A375 (cell line): ENCODE data around the gene NCF4. TPM values are rescaled to one million over a fixed set of nuclear protein-coding genes. Genes with fewer than 3 reads are reported as not detected.

ENCODE experiments used
- total RNA-seq: library from RNA; depleted of rRNA; stranded (reverse); fragments of >200 nt; shearing (Covaris generic); gene quantifications from 2 replicates; pipeline ENCODE4 v1.2.3, GENCODE V29; 2014; rRNA removed

The NCF4 gene
- total RNA-seq = 0.24 TPM in 1 of 2 replicates, not detected in the other

GRCh38 chr22:36860821-36861659 is at the start of gene NCF4:
Gene NCF4 (plus strand): TSS chr22:36861006. CDS start chr22:36861172, 166 bp downstream.

DNA sequence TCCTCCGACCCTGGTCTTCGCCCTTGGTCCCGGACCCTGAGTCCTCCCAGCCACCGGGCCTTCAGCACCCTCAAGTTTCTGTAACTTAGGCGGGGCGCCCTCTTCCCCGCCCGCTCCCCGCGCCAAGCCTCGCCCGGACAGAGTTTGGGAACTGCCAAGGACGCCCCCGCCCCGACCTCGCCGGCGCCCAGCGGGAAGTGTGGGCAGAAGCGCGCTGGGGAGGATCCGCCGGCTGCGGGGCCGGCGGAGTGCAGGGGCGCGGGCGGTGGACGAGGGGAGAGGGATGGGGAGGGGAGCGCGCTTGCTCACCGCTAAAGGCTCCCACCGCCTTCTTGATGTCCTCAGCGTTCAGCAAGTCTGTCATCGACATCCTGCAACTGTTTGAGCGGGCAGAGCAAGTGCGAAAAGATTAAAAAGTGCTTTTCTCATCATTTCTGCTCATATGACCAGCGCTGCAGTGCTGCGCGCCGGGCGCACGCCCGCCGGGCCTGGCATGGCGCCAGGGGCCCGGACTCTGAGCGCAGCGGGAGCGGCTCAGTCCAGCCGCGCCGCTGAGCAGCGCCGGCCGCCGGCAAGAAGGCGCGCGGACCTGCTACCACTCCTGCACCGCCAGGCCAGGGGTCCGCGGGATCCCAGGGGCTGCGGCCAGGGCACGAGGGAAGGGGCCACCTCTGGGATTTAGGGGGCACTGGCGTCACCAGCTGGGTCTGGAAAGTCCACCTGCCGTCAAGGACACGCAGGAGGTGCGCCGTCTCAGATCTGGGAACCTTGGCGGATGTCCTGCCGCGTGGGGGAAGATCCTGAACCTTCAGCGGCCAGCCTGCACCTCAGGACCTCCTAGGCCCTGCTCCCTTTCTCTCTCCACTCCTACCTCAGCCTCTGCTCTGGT is 43.9 kb upstream of the NCF4 start, which contains the start of gene PVALB:
Gene PVALB (minus strand): TSS at position 400 of the 889 bp plus-strand sequence. CDS start 30 bp downstream, at position 370.

GRCh38 chr22:36913427-36914389 is 52.9 kb downstream of the NCF4 start, which contains the start of gene CSF2RB:
Gene CSF2RB (plus strand): TSS chr22:36913628. CDS start chr22:36922208, 8,580 bp downstream.

Other genes with a start within 250 kb of the NCF4 start
- gene CACNG2, start 157.3 kb upstream of the NCF4 start, total RNA-seq = not detected in 2 replicates
- gene IFT27, start 84.9 kb upstream of the NCF4 start, total RNA-seq = 4.8 and 6.3 TPM in 2 replicates
- not detected in 2 replicates for gene PVALB, start 44.0 kb upstream of the NCF4 start, total RNA-seq
- gene CSF2RB, start 52.6 kb downstream of the NCF4 start, total RNA-seq = not detected in 2 replicates
- 26.6 and 28.0 TPM in 2 replicates for gene TST, start 158.4 kb downstream of the NCF4 start, total RNA-seq
- 61.4 and 63.6 TPM in 2 replicates for gene MPST, start 158.7 kb downstream of the NCF4 start, total RNA-seq
- 19.1 and 23.7 TPM in 2 replicates for gene KCTD17, start 190.7 kb downstream of the NCF4 start, total RNA-seq
- gene TMPRSS6, start 248.7 kb downstream of the NCF4 start, total RNA-seq = not detected in 2 replicates